ENCODE results near the gene SPON1.
A peak's percentile ranks its signal among the peaks of the same experiment; 100 is the strongest.
"Not testable (repeated sequence)": the region's sequence is repeated elsewhere in the genome, so short reads cannot be mapped to it uniquely, and the experiment has no call there.

SPON1 gene

DNA sequence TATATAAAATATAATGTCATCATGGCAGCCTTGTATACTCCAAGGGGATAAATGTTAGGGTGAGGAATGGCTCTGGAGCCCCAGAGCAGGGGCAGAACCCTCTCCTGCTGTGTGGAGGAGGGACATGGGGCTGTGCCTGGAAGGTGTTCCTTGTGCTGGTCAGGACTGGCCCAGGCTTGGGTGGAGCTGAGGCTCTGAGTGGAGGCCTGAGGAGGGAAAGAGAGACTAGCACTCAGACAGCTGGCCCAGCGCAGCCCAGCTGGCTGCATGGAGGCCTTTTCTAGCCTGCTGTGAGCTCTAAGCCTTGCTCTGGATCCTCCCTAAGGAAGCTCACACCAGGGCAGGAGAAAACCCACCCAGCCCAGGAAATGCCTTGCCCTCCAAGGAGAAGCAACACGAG lies 282.9 kb downstream of the SPON1 start:
- DNase-seq (ENCODE audit: low spot score in 2 of 2), result no peak
- H3K4me3 Mint-ChIP-seq, result no peak overlapping the region
- H3K36me3 Mint-ChIP-seq (ENCODE audit: insufficient read depth), result peaks cover 2% of the 10 kb centered on the region
- H3K9me3 Mint-ChIP-seq, result no peaks in the 10 kb centered on the region
- peaks cover 13% of the 10 kb centered on the region for H3K27me3 Mint-ChIP-seq
- peaks cover 20% of the 10 kb centered on the region for H3K4me1 Mint-ChIP-seq
- no peak overlapping the region for H3K27ac Mint-ChIP-seq (ENCODE audit: low read depth)
- no peak for ATAC-seq (replicated peaks; ENCODE audit: extremely low read depth, poor library complexity, severe bottlenecking)

DNA sequence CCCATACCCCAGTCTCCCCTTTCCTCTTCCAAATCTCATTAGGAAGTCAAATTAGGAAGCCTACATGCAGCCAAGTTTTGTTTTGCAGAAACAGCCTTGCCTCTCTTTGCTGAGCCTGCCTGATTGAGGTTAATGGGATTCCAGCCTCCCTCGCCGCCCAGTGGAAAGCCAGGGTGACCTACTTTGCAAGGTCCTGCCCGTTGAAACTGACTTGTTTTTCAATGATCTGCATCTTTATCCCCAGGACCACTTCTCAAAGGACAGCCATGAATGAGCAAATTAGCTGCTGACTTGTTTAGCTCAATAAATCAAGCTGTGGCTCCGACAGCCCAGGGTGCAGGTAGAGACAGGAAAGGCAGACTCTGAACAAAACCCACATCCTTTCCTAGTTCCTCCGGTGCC lies 286.1 kb downstream of the SPON1 start:
- no peak for DNase-seq (ENCODE audit: low spot score in 2 of 2)
- Mint-ChIP-seq H3K4me1 (peaks cover 20% of the 10 kb centered on the region), H3K27ac (ENCODE audit: low read depth) (no peak overlapping the region), H3K9me3 (no peaks in the 10 kb centered on the region), H3K4me3 (peak overlapping the region; percentile 57), H3K27me3 (peaks cover 29% of the 10 kb centered on the region), H3K36me3 (ENCODE audit: insufficient read depth) (peaks cover 7% of the 10 kb centered on the region)
- no peak for ATAC-seq (replicated peaks; ENCODE audit: extremely low read depth, poor library complexity, severe bottlenecking)

DNA sequence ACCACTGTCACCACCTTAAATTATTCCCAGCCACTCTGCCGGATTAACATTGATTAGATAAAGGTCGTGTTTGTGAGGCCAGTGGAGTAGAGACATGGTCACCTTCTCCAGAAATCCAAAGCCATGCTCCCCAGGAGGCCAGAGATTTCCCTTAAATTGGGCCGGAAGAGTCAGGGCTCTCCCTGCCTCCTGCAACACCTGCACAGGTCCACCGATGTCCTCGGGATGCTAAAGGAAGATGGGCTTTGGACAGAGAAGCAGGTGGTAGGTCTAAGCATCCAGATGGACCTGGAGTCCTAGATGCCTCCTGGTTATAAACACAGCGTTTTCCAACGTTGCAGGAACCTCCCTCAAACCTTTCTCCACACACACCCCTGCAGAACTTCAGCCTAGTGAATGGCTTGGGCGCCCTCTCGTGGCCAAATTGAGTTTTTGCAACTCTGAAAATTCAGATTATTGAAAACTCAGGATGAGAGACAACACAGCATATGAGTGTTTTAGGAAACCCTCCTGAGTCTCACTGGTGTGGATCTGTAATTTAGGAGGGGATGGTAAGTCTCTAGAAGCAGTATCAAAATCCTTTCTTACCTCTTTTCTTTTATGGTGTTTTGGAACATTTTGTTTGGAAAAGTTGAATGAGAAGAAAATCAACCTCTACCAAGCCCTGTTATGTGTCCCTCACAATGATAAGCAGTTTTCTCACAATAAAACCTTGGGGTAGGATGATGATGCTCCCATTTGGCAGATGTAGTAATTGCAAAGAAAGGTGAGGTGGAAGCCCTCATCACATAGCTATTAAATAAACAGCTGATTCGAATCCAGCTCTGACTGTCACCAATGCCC lies 286.8 kb downstream of the SPON1 start:
- ATAC-seq (replicated peaks; ENCODE audit: extremely low read depth, poor library complexity, severe bottlenecking) (no peak), DNase-seq (ENCODE audit: low spot score in 2 of 2) (peak; percentile 55 to 56)
- H3K27me3 Mint-ChIP-seq, result peaks cover 37% of the 10 kb centered on the region
- H3K27ac Mint-ChIP-seq (ENCODE audit: low read depth), result no peak overlapping the region
- peaks cover 20% of the 10 kb centered on the region for H3K4me1 Mint-ChIP-seq
- H3K36me3 Mint-ChIP-seq (ENCODE audit: insufficient read depth), result peaks cover 7% of the 10 kb centered on the region
- no peaks in the 10 kb centered on the region for H3K9me3 Mint-ChIP-seq
- peak overlapping the region; percentile 57 for H3K4me3 Mint-ChIP-seq

DNA sequence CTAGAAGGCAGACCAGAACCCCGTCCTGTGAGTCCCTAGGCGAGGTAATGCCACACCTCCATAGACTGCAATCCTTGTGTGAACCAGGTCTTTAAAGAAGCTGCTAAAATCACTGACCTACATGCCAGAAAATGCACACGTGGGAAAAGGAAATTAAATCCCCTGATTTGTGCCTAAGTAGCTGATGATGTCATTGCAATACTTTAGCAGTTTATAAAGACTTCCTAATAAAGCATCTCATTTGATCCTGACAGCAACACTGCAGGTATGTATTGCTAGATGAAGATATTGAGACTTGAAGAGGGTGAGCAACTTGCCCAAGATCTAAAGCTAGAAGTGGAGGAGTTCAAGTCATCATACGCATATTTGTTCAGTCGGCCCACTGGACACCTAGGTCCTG lies 289.2 kb downstream of the SPON1 start:
- no peaks in the 10 kb centered on the region for H3K9me3 Mint-ChIP-seq
- DNase-seq (ENCODE audit: low spot score in 2 of 2) (no peak), ATAC-seq (replicated peaks; ENCODE audit: extremely low read depth, poor library complexity, severe bottlenecking) (no peak)
- H3K36me3 Mint-ChIP-seq (ENCODE audit: insufficient read depth), result peaks cover 7% of the 10 kb centered on the region
- no peak overlapping the region for H3K27ac Mint-ChIP-seq (ENCODE audit: low read depth)
- H3K4me1 Mint-ChIP-seq, result peaks cover 20% of the 10 kb centered on the region
- peaks cover 42% of the 10 kb centered on the region for H3K27me3 Mint-ChIP-seq
- no peak overlapping the region for H3K4me3 Mint-ChIP-seq

DNA sequence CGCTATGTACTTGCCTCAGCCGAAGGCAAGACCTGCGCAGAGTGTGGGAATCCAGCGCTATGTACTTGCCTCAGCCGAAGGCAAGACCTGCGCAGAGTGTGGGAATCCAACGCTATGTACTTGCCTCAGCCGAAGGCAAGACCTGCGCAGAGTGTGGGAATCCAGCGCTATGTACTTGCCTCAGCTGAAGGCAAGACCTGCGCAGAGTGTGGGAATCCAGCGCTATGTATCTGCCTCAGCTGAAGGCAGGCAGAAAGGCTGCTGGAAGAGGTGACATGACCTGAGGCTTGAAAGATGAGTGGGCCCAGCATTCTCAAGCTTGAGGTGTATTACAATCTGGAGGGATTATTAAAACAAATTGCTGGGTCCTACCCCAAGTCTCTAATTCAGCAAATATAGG lies 290.0 kb downstream of the SPON1 start:
- H3K9me3 Mint-ChIP-seq; H3K27ac Mint-ChIP-seq (ENCODE audit: low read depth): not testable (repeated sequence)
- peaks cover 17% of the 10 kb centered on the region for H3K4me1 Mint-ChIP-seq

DNA sequence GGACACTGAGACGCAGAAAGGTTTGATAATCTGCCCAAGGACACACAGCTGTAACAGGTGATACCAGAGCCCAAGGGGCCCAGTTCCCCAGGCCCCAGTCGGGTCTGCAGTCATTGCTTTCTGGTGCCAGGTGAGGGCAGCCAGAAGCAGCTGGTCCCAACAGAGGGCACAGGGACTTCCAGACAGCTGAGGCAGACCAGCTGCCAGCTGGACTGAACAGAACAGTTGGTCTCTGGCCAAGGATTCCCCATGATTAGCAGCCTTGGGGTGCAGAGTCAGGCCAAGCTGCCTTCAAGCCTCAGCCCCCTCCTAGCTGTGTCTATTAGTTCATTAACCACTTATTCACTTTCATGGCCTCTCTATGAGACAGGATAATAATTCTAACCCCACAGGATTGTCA lies 290.9 kb downstream of the SPON1 start:
- ATAC-seq (replicated peaks; ENCODE audit: extremely low read depth, poor library complexity, severe bottlenecking) (no peak), DNase-seq (ENCODE audit: low spot score in 2 of 2) (no peak)
- no peak overlapping the region for H3K27ac Mint-ChIP-seq (ENCODE audit: low read depth)
- peaks cover 33% of the 10 kb centered on the region for H3K27me3 Mint-ChIP-seq
- H3K4me3 Mint-ChIP-seq, result no peak overlapping the region
- H3K4me1 Mint-ChIP-seq, result peaks cover 10% of the 10 kb centered on the region
- H3K36me3 Mint-ChIP-seq (ENCODE audit: insufficient read depth), result peaks cover 5% of the 10 kb centered on the region
- no peaks in the 10 kb centered on the region for H3K9me3 Mint-ChIP-seq

More for the DNA sequence above, 290.0 kb downstream of the SPON1 start:
- not testable (repeated sequence) for H3K4me3 Mint-ChIP-seq; DNase-seq (ENCODE audit: low spot score in 2 of 2); H3K36me3 Mint-ChIP-seq (ENCODE audit: insufficient read depth); ATAC-seq (replicated peaks; ENCODE audit: extremely low read depth, poor library complexity, severe bottlenecking)
- peaks cover 40% of the 10 kb centered on the region for H3K27me3 Mint-ChIP-seq

DNA sequence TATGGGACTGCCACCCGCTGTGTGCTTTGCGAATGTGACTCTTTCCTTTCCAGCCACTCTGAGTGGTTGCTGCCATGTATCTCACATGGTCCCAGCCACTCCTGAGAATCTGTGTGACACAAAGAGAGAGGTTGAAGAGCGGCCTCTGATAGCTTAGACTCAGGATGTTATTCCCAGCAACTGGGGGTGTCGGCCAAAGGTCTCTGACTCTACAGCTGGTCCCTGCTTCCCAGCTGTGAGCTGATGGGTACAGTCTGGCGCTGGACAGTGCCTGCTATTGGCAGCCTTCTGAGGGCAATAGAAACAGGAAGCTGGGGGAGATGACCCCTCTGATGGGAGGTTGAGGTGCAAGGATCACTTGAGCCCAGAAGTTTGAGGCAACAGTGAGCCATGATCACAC lies 291.3 kb downstream of the SPON1 start:
- Mint-ChIP-seq H3K9me3 (no peaks in the 10 kb centered on the region), H3K36me3 (ENCODE audit: insufficient read depth) (peaks cover 5% of the 10 kb centered on the region), H3K27me3 (peaks cover 33% of the 10 kb centered on the region), H3K4me3 (no peak overlapping the region), H3K27ac (ENCODE audit: low read depth) (no peak overlapping the region), H3K4me1 (peaks cover 5% of the 10 kb centered on the region)
- no peak for ATAC-seq (replicated peaks; ENCODE audit: extremely low read depth, poor library complexity, severe bottlenecking)
- DNase-seq (ENCODE audit: low spot score in 2 of 2), result no peak

DNA sequence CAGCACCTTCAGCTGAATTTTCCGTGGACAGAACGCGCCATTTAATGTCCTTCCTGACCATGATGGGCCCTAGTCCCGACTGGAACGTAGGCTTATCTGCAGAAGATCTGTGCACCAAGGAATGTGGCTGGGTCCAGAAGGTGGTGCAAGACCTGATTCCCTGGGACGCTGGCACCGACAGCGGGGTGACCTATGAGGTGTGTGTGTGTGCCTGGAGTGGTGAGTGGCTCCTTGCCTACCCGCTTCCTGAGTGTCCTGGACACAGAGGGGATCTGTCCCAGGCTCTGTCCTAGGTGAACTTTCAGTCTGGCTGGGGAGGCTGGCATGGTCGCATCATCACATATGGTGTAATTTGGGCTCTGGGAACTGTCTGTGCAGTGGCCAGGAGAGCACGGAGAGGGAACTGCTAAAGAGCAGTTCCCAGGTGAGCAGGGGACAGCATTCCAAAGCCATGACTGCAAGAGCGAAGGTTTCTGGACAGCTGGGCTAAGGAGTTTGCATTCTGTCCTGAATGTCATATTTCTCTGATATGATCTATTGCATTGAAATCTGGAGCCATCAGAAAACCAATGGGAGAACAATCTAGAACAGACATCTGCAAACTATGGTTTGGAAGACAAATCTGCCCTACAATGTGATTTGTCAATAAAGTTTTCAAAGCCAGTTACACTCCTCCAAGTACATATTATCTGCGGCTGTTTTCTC lies 292.2 kb downstream of the SPON1 start:
- H3K27me3 Mint-ChIP-seq, result peaks cover 33% of the 10 kb centered on the region
- ATAC-seq (replicated peaks; ENCODE audit: extremely low read depth, poor library complexity, severe bottlenecking) (no peak), DNase-seq (ENCODE audit: low spot score in 2 of 2) (no peak)
- no peak overlapping the region for H3K27ac Mint-ChIP-seq (ENCODE audit: low read depth)
- H3K36me3 Mint-ChIP-seq (ENCODE audit: insufficient read depth), result peaks cover 5% of the 10 kb centered on the region
- H3K4me1 Mint-ChIP-seq, result no peaks in the 10 kb centered on the region
- H3K9me3 Mint-ChIP-seq, result no peaks in the 10 kb centered on the region
- H3K4me3 Mint-ChIP-seq, result no peak overlapping the region

DNA sequence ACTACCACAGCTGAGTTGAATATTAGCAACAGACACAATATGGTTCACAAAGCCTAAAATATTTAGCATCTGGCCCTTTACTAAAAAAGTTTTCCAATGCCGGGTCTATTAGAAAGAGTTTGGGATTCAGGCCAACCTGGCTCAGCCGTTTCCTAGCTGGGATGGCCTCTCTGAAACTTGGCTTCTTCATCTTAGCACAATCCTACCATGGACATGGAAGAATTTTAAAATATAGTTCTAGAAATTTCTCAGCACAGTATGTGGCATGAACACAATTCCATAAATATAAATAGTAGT lies 292.7 kb downstream of the SPON1 start:
- Mint-ChIP-seq H3K27me3 (peaks cover 31% of the 10 kb centered on the region), H3K9me3 (no peaks in the 10 kb centered on the region), H3K27ac (ENCODE audit: low read depth) (no peak overlapping the region), H3K4me1 (no peaks in the 10 kb centered on the region), H3K36me3 (ENCODE audit: insufficient read depth) (peaks cover 7% of the 10 kb centered on the region), H3K4me3 (no peak overlapping the region)
- ATAC-seq (replicated peaks; ENCODE audit: extremely low read depth, poor library complexity, severe bottlenecking), result no peak
- no peak for DNase-seq (ENCODE audit: low spot score in 2 of 2)

DNA sequence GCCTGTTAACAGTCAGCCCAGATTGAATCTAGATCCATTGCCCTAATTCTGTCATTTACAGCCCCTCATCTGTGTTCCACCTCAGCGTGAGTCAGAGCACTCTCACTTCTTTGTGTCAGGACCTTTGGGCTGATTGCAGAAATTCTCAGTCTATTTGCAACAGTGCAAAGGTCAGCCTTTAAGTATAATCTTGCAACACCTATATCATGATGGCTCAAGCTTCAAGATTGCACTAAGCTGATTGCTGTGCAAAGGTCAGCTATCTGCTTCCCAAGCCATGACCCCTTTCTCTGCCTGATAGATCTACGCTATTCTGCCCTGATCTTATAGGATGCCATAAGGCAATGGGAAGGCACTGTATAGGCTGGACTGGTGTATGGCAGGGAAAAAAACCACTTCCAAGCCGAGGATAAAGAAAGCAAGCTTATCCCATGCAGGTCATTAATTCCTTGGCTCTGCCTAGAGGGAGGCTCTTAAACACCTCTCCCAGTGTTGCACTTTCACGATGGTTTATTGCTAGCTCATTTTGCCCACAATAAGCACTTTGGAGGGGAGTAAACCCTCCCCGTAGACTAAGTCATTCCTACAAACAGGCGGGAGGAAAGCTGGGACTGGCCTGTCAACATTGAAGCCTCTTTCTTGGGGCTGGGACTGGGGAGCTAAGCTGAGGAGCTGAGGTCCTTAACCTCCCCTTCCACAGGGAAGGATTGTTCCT lies 295.9 kb downstream of the SPON1 start:
- no peaks in the 10 kb centered on the region for H3K9me3 Mint-ChIP-seq
- H3K27ac Mint-ChIP-seq (ENCODE audit: low read depth), result no peak overlapping the region
- ATAC-seq (replicated peaks; ENCODE audit: extremely low read depth, poor library complexity, severe bottlenecking) (no peak), DNase-seq (ENCODE audit: low spot score in 2 of 2) (no peak)
- H3K4me3 Mint-ChIP-seq, result no peak overlapping the region
- peaks cover 13% of the 10 kb centered on the region for H3K27me3 Mint-ChIP-seq
- H3K36me3 Mint-ChIP-seq (ENCODE audit: insufficient read depth), result peaks cover 8% of the 10 kb centered on the region
- no peaks in the 10 kb centered on the region for H3K4me1 Mint-ChIP-seq

DNA sequence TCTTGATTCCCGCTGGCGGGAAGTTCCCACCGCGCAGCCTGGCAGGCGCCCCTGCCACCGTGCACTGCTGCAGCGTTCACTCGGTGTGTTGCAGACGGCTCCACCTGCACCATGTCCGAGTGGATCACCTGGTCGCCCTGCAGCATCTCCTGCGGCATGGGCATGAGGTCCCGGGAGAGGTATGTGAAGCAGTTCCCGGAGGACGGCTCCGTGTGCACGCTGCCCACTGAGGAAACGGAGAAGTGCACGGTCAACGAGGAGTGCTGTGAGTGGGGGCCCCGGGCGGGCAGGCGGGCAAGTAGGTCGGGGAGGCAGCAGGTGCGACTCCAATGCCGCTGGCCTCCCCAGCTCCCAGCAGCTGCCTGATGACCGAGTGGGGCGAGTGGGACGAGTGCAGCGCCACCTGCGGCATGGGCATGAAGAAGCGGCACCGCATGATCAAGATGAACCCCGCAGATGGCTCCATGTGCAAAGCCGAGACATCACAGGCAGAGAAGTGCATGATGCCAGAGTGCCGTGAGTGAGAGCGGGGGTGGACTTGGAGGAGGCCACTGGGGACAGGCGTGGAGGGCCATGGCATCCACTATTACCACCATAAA lies 296.8 kb downstream of the SPON1 start:
- no peak overlapping the region for H3K27ac Mint-ChIP-seq (ENCODE audit: low read depth)

DNA sequence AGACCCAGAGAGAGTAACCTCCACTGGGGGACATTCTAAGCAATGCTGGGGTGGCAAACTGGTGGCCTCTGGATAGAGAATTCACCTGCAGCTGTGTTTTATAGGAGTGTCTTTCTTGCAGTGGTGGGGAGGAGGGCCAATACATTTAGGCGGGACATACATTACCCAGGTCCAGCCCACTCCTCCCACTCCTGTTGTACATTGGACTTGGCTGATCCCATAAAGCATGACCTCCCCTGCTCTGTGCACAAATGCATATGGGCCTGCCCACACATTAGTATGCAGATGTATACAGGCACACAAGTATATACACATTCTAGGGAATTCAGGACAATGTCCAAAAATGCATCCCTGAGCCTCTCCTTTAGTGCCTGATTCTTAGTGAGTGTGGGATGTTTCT lies 297.4 kb downstream of the SPON1 start:
- Mint-ChIP-seq H3K4me3 (no peak overlapping the region), H3K9me3 (no peaks in the 10 kb centered on the region), H3K27ac (ENCODE audit: low read depth) (no peak overlapping the region), H3K27me3 (no peaks in the 10 kb centered on the region), H3K4me1 (no peaks in the 10 kb centered on the region), H3K36me3 (ENCODE audit: insufficient read depth) (peaks cover 8% of the 10 kb centered on the region)
- no peak for ATAC-seq (replicated peaks; ENCODE audit: extremely low read depth, poor library complexity, severe bottlenecking)
- no peak for DNase-seq (ENCODE audit: low spot score in 2 of 2)

More for the DNA sequence above, 296.8 kb downstream of the SPON1 start:
- no peaks in the 10 kb centered on the region for H3K4me1 Mint-ChIP-seq
- no peak for ATAC-seq (replicated peaks; ENCODE audit: extremely low read depth, poor library complexity, severe bottlenecking)
- no peak for DNase-seq (ENCODE audit: low spot score in 2 of 2)
- H3K27me3 Mint-ChIP-seq, result peaks cover 6% of the 10 kb centered on the region
- no peak overlapping the region for H3K4me3 Mint-ChIP-seq
- no peaks in the 10 kb centered on the region for H3K9me3 Mint-ChIP-seq
- H3K36me3 Mint-ChIP-seq (ENCODE audit: insufficient read depth), result peaks cover 8% of the 10 kb centered on the region
